HepG2 (cell line): Measurements from ENCODE around the gene LZTS2. TPM values are rescaled to one million over a fixed set of nuclear protein-coding genes. Genes with fewer than 3 reads are reported as not detected.
A peak's percentile ranks its signal among the peaks of the same experiment; 100 is the strongest.

Experiments used
- ATF5 ChIP-seq: sonication (generic); formaldehyde crosslinking; IDR thresholded peaks from 2 replicates; pipeline ENCODE4 v1.4.0; 2020; ENCODE audit warnings: mild to moderate bottlenecking, low read depth, missing genetic modification reagents
- FOXK2 ChIP-seq: fragments of 450-650 bp; IDR thresholded peaks from 2 replicates; pipeline ENCODE4 v1.6.1; 2016
- KIAA2018 ChIP-seq: sonication (generic); formaldehyde crosslinking; IDR thresholded peaks from 2 replicates; pipeline ENCODE4 v1.5.0; 2020; ENCODE audit warnings: mild to moderate bottlenecking, missing genetic modification reagents, borderline replicate concordance
- SMAD3 ChIP-seq: sonication (generic); formaldehyde crosslinking; IDR thresholded peaks from 2 replicates; pipeline ENCODE4 v1.4.0; 2020; ENCODE audit warnings: missing genetic modification reagents
- U2AF2 ChIP-seq: fragments of 200-400 bp; formaldehyde crosslinking; IDR thresholded peaks from 2 replicates; pipeline ENCODE4 v1.6.1; 2017; ENCODE audit warnings: low read depth, mild to moderate bottlenecking, low read length
- ZMAT3 ChIP-seq: sonication (generic); formaldehyde crosslinking; conservative IDR thresholded peaks from 2 replicates; pipeline ENCODE4 v1.7.0; 2021; ENCODE audit warnings: missing genetic modification reagents
- ZNF296 ChIP-seq: sonication (generic); formaldehyde crosslinking; conservative IDR thresholded peaks from 2 replicates; pipeline ENCODE4 v1.5.0; 2020; ENCODE audit warnings: mild to moderate bottlenecking, missing genetic modification reagents
- ZNF318 ChIP-seq: sonication (generic); formaldehyde crosslinking; IDR thresholded peaks from 2 replicates; pipeline ENCODE4 v1.4.0; 2020; ENCODE audit warnings: mild to moderate bottlenecking, missing genetic modification reagents
- ZNF441 ChIP-seq: sonication (generic); formaldehyde crosslinking; IDR thresholded peaks from 2 replicates; pipeline ENCODE4 v1.7.0; 2021; ENCODE audit warnings: missing genetic modification reagents, borderline replicate concordance
- polyA plus RNA-seq, 8 experiments: library from polyadenylated mRNA; depleted of rRNA in 3 of 8; stranded (reverse) in 7 of 8; unstranded in 1 of 8; fragments of >200 nt; fragmentation: Illumina TruSeq in 4 of 8; extraction: Trizol in 4 of 8; gene quantifications; 2 replicates each; pipeline versions ENCODE4 v1.2.1 to v1.2.3, GENCODE V29; 2011 to 2016; ENCODE audit warnings: low read depth in 4 of 8, missing spikeins in 1 of 8, mixed read lengths in 1 of 8; ENCODE audit not compliant: insufficient read depth in 1 of 8
- total RNA-seq, 5 experiments: library from RNA; depleted of rRNA; stranded (reverse); fragments of >200 nt; fragmentation: Illumina TruSeq; extraction: Trizol; gene quantifications; 2 replicates each; pipeline ENCODE4 v1.2.3, GENCODE V29; 2016; ENCODE audit warnings: low read depth in 1 of 5

LZTS2 gene
- total and polyA plus RNA-seq, 2 of the 13 experiments (the other 11 are each of a cell fraction or from before 2014, with no cell fraction given): 43.6 to 65.6 TPM

- TF ChIP-seq KIAA2018 (no peak), SMAD3 (CRISPR knock-in tag) (no peak), ZNF318 (CRISPR knock-in tag) (no peak), ZNF441 (CRISPR knock-in tag) (peak; percentile 97), U2AF2 (no peak), ATF5 (0 out of 2 replicates have a peak, but pooled peaks have one; percentile 57), ZNF296 (CRISPR knock-in tag) (no peak), FOXK2 (no peak), ZMAT3 (no peak; the same call in none of the 2 replicates)
Measured at GRCh38 chr10:100998991-100999741, 442 bp upstream of the LZTS2 start (continued).
